ENCODE measurements around the gene TM9SF1.
A peak's percentile ranks its signal among the peaks of the same experiment; 100 is the strongest.

The TM9SF1 gene

DNA sequence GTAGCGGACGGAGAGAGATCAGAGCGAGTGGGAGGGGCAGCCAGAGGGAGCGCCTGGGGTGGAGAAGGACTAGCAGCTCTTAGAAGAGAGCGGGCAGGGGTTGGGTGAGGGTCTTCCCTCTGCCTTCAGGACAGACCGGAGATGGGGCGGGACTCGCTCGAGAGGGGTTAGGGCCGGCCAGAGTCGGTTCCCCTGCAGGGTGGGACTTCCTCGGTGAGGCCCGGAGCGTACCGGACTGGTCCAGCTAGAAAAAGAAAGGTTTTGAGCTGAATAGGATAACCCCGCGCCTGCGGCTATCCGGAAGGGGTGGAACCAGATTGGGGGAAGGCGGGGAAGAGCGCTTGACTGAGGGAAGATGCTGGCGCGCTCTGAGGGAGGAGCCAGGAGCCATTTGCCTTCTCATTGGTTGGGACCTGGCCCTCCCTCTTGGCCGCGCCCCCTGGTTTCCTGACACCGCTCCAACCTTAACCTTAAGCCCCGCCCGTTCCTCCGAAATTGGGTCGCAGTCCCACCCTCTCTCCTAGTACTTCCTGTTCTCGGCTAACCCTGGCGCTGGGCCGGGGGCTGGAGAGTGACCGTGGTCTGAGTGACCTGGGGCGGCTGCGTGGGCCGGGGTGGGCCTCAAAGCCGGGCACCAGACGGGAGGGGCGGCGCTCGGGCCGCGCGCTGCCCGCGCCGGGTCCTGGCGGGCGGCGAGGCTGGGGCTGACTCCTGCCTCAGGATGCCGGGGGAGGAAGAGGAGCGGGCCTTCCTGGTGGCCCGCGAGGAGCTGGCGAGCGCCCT, 48.1 kb downstream of the TM9SF1 start, which contains the start of gene RNF31:
Gene RNF31 (plus strand): TSS at position 521 of the 783 bp plus-strand sequence. CDS start 201 bp downstream, at position 722.
- ChIA-PET POLR2A (ENCODE audit: low non-redundant PET) (interaction anchor here (0.6 to 1.7 kb wide), 7 partner anchors 9 to 249 kb away, joined by 3 to 8 read pairs (median 3); partner anchors contain the start of genes DCAF11, IRF9 and PSME1), CTCF (interaction anchor here (1.6 to 2.0 kb wide), 2 partner anchors 10 to 14 kb away, joined by 5 to 10 read pairs; partner anchors contain the start of gene IRF9)
- peak; percentile 95 for DNase-seq (ENCODE audit: low spot score)
- peak within 1 kb of the TSS; percentile 97 for H3K27ac ChIP-seq
- TF ChIP-seq CTCF (conservative IDR thresholded peaks at IDR 0.05; ENCODE audit: low read depth): no peak

DNA sequence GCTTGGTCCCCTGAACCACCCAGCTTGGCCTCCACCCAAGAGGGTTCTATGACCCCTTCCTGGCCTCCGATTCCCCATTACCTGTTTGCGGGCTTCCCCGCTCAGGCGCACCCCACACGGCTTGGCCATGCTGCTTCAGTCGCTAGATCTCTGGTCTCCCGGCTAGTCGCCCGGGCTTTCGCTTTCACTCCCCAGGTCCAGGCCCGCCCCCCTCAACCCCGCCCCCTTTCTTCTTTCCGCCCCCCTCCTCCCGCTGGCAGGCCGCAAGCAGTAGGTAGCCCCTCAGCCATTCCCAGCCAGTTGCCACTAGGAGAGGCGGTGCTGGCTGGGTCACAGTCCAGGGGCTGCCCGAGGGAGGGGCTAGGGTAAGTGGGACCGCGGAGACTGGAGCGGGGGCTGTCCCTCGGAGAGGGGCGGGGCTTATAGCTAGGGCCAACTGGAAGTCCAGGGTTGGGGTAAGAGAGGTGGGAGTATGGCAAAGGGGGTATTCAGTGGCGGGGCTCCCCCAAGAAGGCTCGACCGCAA, 48.7 kb downstream of the TM9SF1 start, which contains the start of gene PSME2:
Gene PSME2 (minus strand): TSS at position 158 of the 525 bp plus-strand sequence. CDS start 29 bp downstream, at position 129.
- TF ChIP-seq CTCF (conservative IDR thresholded peaks at IDR 0.05; ENCODE audit: low read depth): no peak
- DNase-seq (ENCODE audit: low spot score): peak; percentile 97
- ChIA-PET POLR2A (ENCODE audit: low non-redundant PET) (interaction anchor here (0.7 to 1.7 kb wide), 6 partner anchors 8 to 32 kb away, joined by 3 to 8 read pairs (median 3); partner anchors contain the start of genes DCAF11, IRF9 and PSME1), CTCF (interaction anchor here (0.6 to 2.0 kb wide), 3 partner anchors 9 to 28 kb away, joined by 5 to 10 read pairs (median 6); partner anchors contain the start of gene IRF9)
- H3K27ac ChIP-seq: peak within 1 kb of the TSS; percentile 97

- no peak for DNase-seq (ENCODE audit: low spot score)
These were observed 49.4 kb downstream of the TM9SF1 start for GRCh38 chr14:24145690-24146452.

DNA sequence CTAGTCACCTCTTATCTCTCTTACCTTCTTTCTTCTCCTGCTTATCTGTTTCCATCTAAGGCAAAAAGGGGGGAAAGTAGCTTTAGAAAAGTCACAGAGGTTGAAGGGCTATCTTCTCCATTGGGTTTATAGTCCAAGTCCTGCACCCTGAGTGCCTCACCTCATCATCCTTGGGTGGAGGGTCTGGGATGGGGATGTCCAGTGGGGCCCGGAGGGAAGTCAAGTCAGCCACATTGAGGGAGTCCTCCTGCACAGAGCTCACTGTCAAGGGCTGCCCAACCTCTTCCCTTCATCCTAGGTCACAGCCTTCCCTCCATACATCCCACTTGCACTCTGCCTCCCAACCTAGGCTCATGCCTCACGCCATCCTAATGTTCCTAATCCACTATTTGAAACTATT, 50.0 kb downstream of the TM9SF1 start:
- ChIA-PET CTCF (interaction anchor here (2.0 kb wide), 1 partner anchor 16 kb away, joined by 10 read pairs; the partner anchor contains the start of gene IRF9), POLR2A (ENCODE audit: low non-redundant PET) (interaction anchor here (0.7 kb wide), 1 partner anchor 31 kb away, joined by 3 read pairs; the partner anchor contains the start of gene DCAF11)
- no peak for TF ChIP-seq CTCF (conservative IDR thresholded peaks at IDR 0.05; ENCODE audit: low read depth)
- DNase-seq (ENCODE audit: low spot score): no peak
- H3K27ac ChIP-seq: peak overlapping the region; percentile 58

More at GRCh38 chr14:24145690-24146452, 49.4 kb downstream of the TM9SF1 start:
- CTCF ChIA-PET: interaction anchor here (0.6 to 2.0 kb wide), 3 partner anchors 8 to 29 kb away, joined by 5 to 10 read pairs (median 6); partner anchors contain the start of gene IRF9
- TF ChIP-seq CTCF (conservative IDR thresholded peaks at IDR 0.05; ENCODE audit: low read depth): no peak
- POLR2A ChIA-PET (ENCODE audit: low non-redundant PET): interaction anchor here (0.7 kb wide), 1 partner anchor 32 kb away, joined by 3 read pairs; the partner anchor contains the start of gene DCAF11
- peak overlapping the region; percentile 97 for H3K27ac ChIP-seq

DNA sequence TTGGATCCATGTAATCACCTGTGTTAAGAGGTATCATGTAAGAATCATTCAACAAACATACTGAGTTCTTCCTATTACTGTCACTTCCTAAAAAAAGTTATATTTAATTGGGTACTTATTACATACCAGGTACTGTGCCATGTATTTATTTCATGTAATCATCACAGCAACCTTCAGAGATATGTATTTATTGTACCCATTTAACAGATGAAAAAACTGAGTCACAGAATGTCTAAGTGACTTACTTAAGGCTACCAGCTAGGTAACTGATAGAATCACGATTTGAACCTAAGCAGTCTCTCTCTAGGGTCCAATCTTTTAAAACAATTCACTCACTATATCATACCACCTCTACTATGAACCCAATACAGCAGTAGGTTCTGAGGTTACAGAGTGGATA, 50.8 kb downstream of the TM9SF1 start:
- ChIA-PET POLR2A (ENCODE audit: low non-redundant PET) (no interaction called here), CTCF (interaction anchor here (0.6 to 0.8 kb wide), 2 partner anchors 16 to 21 kb away, joined by 3 read pairs; no protein-coding TSS in a partner anchor)
- DNase-seq (ENCODE audit: low spot score): no peak
- TF ChIP-seq CTCF (conservative IDR thresholded peaks at IDR 0.05; ENCODE audit: low read depth): no peak
- H3K27ac ChIP-seq: no peak overlapping the region
